ENCODE measurements around the gene WDR59.

Gene WDR59

GRCh38 chr16:74987027-74987681, 2.2 kb upstream of the WDR59 start:
- H3K27ac ChIP-seq: no peak overlapping the region
- TF ChIP-seq ZFX (IDR thresholded peaks at IDR 0.05; ENCODE audit: borderline replicate concordance): no peak
- no peak for TF ChIP-seq CTCF (IDR thresholded peaks at IDR 0.05)

DNA sequence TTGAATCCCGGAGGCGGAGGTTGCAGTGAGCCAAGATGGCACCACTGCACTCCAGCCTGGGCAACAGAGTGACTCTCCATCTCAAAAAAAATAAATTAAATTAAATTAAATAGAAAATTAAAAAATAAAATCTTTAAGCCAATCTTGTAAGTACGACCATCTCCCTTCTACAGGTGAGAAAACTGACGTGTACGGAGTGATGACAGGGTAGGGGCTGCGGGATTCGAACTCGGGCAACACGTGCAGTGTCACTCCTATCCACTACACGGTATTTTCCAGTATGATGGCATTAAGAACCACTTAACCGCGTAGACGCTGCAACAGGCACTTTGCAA, 762 bp downstream of the WDR59 start:
- TF ChIP-seq CTCF (IDR thresholded peaks at IDR 0.05): no peak
- no peak for TF ChIP-seq ZFX (IDR thresholded peaks at IDR 0.05; ENCODE audit: borderline replicate concordance)
- H3K27ac ChIP-seq: peak overlapping the region; percentile 84

DNA sequence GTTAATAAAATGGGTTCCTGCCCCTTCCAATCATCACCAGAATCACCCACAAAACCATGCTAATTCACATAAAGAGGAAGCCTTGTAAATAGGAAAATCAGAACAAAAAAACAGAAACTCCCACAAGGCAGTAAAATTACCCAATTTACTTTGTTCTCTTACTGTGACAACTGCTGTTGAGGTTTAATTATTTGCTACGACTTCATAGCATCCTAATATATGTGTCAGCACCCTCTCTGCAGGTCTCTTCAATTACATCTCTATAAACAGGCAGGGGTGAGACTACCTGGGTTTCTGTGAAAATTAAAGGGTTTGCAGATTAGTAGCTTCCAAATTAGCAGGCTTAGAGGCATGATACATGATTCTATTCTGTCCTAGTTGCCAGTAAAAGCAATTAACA, 2.7 kb downstream of the WDR59 start:
- no peak overlapping the region for H3K27ac ChIP-seq
- TF ChIP-seq CTCF (IDR thresholded peaks at IDR 0.05) (no peak), ZFX (IDR thresholded peaks at IDR 0.05; ENCODE audit: borderline replicate concordance) (no peak)

DNA sequence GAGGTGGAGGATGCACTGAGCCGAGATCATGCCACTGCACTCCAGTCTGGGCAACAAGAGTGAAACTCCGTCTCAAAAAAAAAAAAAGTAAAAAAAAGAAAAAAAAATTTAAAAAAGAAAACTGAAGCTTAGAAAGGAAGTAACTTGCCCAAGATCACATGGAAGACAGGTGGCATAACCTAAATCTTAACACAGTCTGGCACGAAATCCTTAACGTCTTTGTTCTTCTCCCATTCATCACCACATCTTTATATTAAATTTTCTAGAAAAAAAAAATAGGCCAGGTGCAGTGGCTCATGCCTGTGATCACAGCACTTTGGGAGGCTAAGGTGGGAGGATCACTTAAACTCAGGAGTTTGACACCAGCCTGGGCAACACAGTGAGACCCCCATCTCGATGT, 9.3 kb downstream of the WDR59 start:
- TF ChIP-seq CTCF (IDR thresholded peaks at IDR 0.05) (no peak), ZFX (IDR thresholded peaks at IDR 0.05; ENCODE audit: borderline replicate concordance) (no peak)
- no peak overlapping the region for H3K27ac ChIP-seq

DNA sequence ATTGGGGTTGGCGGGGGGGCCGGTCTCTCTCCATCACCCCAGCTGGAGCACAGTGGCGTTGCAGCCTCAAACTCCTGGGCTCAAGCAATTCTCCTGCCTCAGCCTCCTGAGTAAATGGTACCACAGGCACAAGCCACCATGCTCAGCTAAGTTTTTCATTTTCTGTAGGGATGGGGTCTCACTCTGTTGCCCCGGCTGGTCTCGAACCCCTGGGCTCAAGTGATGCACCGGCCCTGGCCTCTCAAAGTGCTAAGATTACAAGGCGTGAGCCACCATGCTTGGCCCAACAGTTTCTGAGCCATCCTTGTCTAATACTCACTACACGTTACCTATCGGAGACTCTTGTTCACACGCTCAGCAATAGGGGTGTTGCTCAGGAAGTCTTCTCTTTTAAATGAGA, 11.6 kb downstream of the WDR59 start:
- TF ChIP-seq CTCF (IDR thresholded peaks at IDR 0.05): no peak
- no peak for TF ChIP-seq ZFX (IDR thresholded peaks at IDR 0.05; ENCODE audit: borderline replicate concordance)
- no peak overlapping the region for H3K27ac ChIP-seq

- no peak overlapping the region for H3K27ac ChIP-seq
- no peak for TF ChIP-seq CTCF (IDR thresholded peaks at IDR 0.05)
- TF ChIP-seq ZFX (IDR thresholded peaks at IDR 0.05; ENCODE audit: borderline replicate concordance): no peak
Observed at GRCh38 chr16:74954763-74955162, 30.2 kb downstream of the WDR59 start.

GRCh38 chr16:74951681-74952080, 33.2 kb downstream of the WDR59 start:
- TF ChIP-seq CTCF (IDR thresholded peaks at IDR 0.05) (no peak), ZFX (IDR thresholded peaks at IDR 0.05; ENCODE audit: borderline replicate concordance) (no peak)
- no peak overlapping the region for H3K27ac ChIP-seq

All from 22Rv1 (cell line).